HepG2 (cell line): Measurements from ENCODE around the gene PTPRCAP. TPM values are rescaled to one million over a fixed set of nuclear protein-coding genes. Genes with fewer than 3 reads are reported as not detected.

Experiments
- CBFB ChIP-seq: sonication (generic); formaldehyde crosslinking; IDR thresholded peaks from 2 replicates; pipeline ENCODE4 v1.4.0; 2020; ENCODE audit warnings: missing genetic modification reagents
- FOXA3 ChIP-seq: IDR thresholded peaks from 2 replicates; pipeline ENCODE4 v1.6.1; 2016; ENCODE audit warnings: missing genetic modification reagents, missing compliant biosample characterization
- FOXK2 ChIP-seq: fragments of 450-650 bp; IDR thresholded peaks from 2 replicates; pipeline ENCODE4 v1.6.1; 2016
- GABPA ChIP-seq, 2 experiments: IDR thresholded peaks; 2 replicates each; pipeline ENCODE4 v1.6.1; 2011 to 2016; ENCODE audit warnings: low read depth in 2 of 2, low read length in 1 of 2, missing biosample characterization in 1 of 2, missing genetic modification characterization in 1 of 2
- HINFP ChIP-seq: sonication (generic); formaldehyde crosslinking; IDR thresholded peaks from 2 replicates; pipeline ENCODE4 v1.4.0; 2020; ENCODE audit warnings: low read depth, mild to moderate bottlenecking, missing genetic modification reagents
- POLR2A ChIP-seq, 2 experiments: IDR thresholded peaks; 2 replicates each; pipeline ENCODE4 v1.6.1; 2011; ENCODE audit warnings: low read depth in 2 of 2, low read length in 2 of 2, mild to moderate bottlenecking in 1 of 2, moderate library complexity in 1 of 2; ENCODE audit not compliant: insufficient read depth in 1 of 2
- RFX1 ChIP-seq: fragments of 450-650 bp; IDR thresholded peaks from 2 replicates; pipeline ENCODE4 v1.6.1; 2017
- SKI ChIP-seq: fragments of 450-650 bp; IDR thresholded peaks from one replicate; pipeline ENCODE4 v1.6.1; 2018; ENCODE audit warnings: mild to moderate bottlenecking; ENCODE audit not compliant: partially characterized antibody
- STAT5B ChIP-seq: sonication (generic); formaldehyde crosslinking; IDR thresholded peaks from 2 replicates; pipeline ENCODE4 v1.4.0; 2020; ENCODE audit warnings: missing genetic modification reagents
- U2AF1 ChIP-seq: fragments of 200-400 bp; formaldehyde crosslinking; optimal IDR thresholded peaks from 2 replicates; pipeline ENCODE3; 2017; ENCODE audit warnings: mild to moderate bottlenecking, low read depth, low read length
- ZNF12 ChIP-seq: sonication (generic); formaldehyde crosslinking; IDR thresholded peaks from 2 replicates; pipeline ENCODE4 v1.5.0; 2020; ENCODE audit warnings: missing genetic modification reagents
- ZNF260 ChIP-seq: sonication (generic); formaldehyde crosslinking; IDR thresholded peaks from 2 replicates; pipeline ENCODE4 v1.4.0; 2020; ENCODE audit warnings: missing genetic modification reagents, low read depth, mild to moderate bottlenecking, borderline replicate concordance
- ZNF629 ChIP-seq: sonication (generic); formaldehyde crosslinking; conservative IDR thresholded peaks from 2 replicates; pipeline ENCODE4 v1.5.0; 2020; ENCODE audit warnings: missing genetic modification reagents
- ZNF780A ChIP-seq: sonication (generic); formaldehyde crosslinking; IDR thresholded peaks from 2 replicates; pipeline ENCODE4 v1.8.0; 2022; ENCODE audit warnings: mild to moderate bottlenecking, missing genetic modification reagents, moderate library complexity
- ZNF782 ChIP-seq: sonication (generic); formaldehyde crosslinking; IDR thresholded peaks from 2 replicates; pipeline ENCODE4 v1.4.0; 2020; ENCODE audit warnings: missing genetic modification reagents, mild to moderate bottlenecking, borderline replicate concordance
- polyA plus RNA-seq, 8 experiments: library from polyadenylated mRNA; depleted of rRNA in 3 of 8; stranded (reverse) in 7 of 8; unstranded in 1 of 8; fragments of >200 nt; fragmentation: Illumina TruSeq in 4 of 8; extraction: Trizol in 4 of 8; gene quantifications; 2 replicates each; pipeline versions ENCODE4 v1.2.1 to v1.2.3, GENCODE V29; 2011 to 2016; ENCODE audit warnings: low read depth in 4 of 8, missing spikeins in 1 of 8, mixed read lengths in 1 of 8; ENCODE audit not compliant: insufficient read depth in 1 of 8
- total RNA-seq, 5 experiments: library from RNA; depleted of rRNA; stranded (reverse); fragments of >200 nt; fragmentation: Illumina TruSeq; extraction: Trizol; gene quantifications; 2 replicates each; pipeline ENCODE4 v1.2.3, GENCODE V29; 2016; ENCODE audit warnings: low read depth in 1 of 5
- TF ChIP-seq, protein P1 (sequence below): sonication (generic); formaldehyde crosslinking; IDR thresholded peaks from 2 replicates; pipeline ENCODE4 v1.5.0; 2020; ENCODE audit warnings: missing genetic modification reagents
- TF ChIP-seq, protein P2 (sequence below): IDR thresholded peaks from 2 replicates; pipeline ENCODE4 v1.4.0; 2020; ENCODE audit warnings: mild to moderate bottlenecking, missing genetic modification reagents

PTPRCAP gene
- total and polyA plus RNA-seq, 2 of the 13 experiments (the other 11 are each of a cell fraction or from before 2014, with no cell fraction given): 0.60 to 0.70 TPM

DNA sequence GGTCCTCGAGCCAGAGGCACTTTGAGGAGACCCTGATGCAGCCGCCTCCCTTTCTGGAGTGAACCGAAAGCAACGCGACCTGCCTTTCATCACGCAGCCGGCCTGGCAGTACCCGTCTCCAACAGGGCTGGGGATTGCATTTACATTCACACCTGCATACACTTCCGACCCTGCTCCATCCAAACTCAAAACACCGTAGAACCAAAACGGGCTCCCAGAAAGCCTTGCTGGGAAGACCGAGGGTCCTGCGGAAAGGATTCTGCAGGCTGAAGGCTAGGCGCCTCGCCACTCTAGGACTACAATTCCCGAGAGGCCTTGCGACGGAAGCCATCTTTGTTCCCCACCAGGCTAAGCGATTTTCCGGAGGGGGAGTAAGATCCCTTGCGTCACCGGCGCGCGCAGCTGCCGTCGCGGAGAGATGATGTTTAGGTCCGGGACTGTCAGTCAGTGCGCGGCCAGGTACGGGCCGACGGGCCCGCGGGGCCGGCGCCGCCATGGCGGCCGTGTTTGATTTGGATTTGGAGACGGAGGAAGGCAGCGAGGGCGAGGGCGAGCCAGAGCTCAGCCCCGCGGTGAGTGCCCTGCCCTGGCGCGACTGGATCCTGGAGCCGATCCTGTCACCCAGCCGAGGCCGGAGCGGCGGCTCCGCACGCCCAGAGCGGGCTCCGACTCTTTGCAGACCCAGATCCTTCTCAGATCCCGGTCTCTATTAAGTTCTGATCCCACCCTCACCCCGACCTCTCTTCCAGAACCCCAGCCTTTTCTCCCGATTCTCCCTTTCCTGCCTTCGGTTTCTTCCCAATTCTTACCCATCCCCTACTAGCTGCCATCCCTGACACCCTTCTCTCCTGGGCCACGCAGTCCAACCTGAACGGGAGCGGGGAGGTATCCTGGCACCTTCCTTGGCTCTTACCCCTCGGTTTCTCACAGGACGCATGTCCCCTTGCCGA, 9.2 kb downstream of the PTPRCAP start, which contains the start of gene RPS6KB2 (continued):
- TF ChIP-seq, protein P1, sequence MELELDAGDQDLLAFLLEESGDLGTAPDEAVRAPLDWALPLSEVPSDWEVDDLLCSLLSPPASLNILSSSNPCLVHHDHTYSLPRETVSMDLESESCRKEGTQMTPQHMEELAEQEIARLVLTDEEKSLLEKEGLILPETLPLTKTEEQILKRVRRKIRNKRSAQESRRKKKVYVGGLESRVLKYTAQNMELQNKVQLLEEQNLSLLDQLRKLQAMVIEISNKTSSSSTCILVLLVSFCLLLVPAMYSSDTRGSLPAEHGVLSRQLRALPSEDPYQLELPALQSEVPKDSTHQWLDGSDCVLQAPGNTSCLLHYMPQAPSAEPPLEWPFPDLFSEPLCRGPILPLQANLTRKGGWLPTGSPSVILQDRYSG (CRISPR knock-in tag): peak; percentile 66; the same call in 1 of the 2 replicates
- TF ChIP-seq, protein P2, sequence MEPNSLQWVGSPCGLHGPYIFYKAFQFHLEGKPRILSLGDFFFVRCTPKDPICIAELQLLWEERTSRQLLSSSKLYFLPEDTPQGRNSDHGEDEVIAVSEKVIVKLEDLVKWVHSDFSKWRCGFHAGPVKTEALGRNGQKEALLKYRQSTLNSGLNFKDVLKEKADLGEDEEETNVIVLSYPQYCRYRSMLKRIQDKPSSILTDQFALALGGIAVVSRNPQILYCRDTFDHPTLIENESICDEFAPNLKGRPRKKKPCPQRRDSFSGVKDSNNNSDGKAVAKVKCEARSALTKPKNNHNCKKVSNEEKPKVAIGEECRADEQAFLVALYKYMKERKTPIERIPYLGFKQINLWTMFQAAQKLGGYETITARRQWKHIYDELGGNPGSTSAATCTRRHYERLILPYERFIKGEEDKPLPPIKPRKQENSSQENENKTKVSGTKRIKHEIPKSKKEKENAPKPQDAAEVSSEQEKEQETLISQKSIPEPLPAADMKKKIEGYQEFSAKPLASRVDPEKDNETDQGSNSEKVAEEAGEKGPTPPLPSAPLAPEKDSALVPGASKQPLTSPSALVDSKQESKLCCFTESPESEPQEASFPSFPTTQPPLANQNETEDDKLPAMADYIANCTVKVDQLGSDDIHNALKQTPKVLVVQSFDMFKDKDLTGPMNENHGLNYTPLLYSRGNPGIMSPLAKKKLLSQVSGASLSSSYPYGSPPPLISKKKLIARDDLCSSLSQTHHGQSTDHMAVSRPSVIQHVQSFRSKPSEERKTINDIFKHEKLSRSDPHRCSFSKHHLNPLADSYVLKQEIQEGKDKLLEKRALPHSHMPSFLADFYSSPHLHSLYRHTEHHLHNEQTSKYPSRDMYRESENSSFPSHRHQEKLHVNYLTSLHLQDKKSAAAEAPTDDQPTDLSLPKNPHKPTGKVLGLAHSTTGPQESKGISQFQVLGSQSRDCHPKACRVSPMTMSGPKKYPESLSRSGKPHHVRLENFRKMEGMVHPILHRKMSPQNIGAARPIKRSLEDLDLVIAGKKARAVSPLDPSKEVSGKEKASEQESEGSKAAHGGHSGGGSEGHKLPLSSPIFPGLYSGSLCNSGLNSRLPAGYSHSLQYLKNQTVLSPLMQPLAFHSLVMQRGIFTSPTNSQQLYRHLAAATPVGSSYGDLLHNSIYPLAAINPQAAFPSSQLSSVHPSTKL (CRISPR knock-in tag): peak; percentile 37; the same call in 1 of the 2 replicates
- TF ChIP-seq GABPA (IDR thresholded peaks at IDR 0.05; ENCODE audit: low read depth, low read length): peak; percentile 55
- TF ChIP-seq GABPA (CRISPR knock-in tag; IDR thresholded peaks at IDR 0.05; ENCODE audit: low read depth): peak; percentile 90
- TF ChIP-seq SKI: peak; percentile 38
- no peak; the same call in 1 of the 2 replicates for TF ChIP-seq ZNF782 (CRISPR knock-in tag)
- 0 out of 2 replicates have a peak, but pooled peaks have one; percentile 59 for TF ChIP-seq CBFB
- 0 out of 2 replicates have a peak, but pooled peaks have one; percentile 50 for TF ChIP-seq HINFP (CRISPR knock-in tag)
- 0 out of 2 replicates have a peak, but pooled peaks have one; percentile 23 for TF ChIP-seq ZNF629
- TF ChIP-seq POLR2A (IDR thresholded peaks at IDR 0.05; ENCODE audit: insufficient read depth in 1 of 2, low read depth in 2 of 2, low read length in 2 of 2): peak; percentile 80
- TF ChIP-seq STAT5B: 0 out of 2 replicates have a peak, but pooled peaks have one; percentile 39
- TF ChIP-seq U2AF1: peak; percentile 80
- no peak for TF ChIP-seq ZNF780A (CRISPR knock-in tag)
- TF ChIP-seq ZNF12 (CRISPR knock-in tag): peak; percentile 65; the same call in 1 of the 2 replicates
- TF ChIP-seq FOXK2: peak; percentile 21; the same call in 1 of the 2 replicates
- no peak for TF ChIP-seq RFX1
- TF ChIP-seq FOXA3 (CRISPR knock-in tag): peak; percentile 60; the same call in 1 of the 2 replicates
- TF ChIP-seq ZNF260 (CRISPR knock-in tag): no peak
